BE2C (cell line): ENCODE results near the gene EEF1AKMT3. TPM values are rescaled to one million over a fixed set of nuclear protein-coding genes. Genes with fewer than 3 reads are reported as not detected.

Experiments used
- DNase-seq: peaks from one replicate; pipeline ENCODE4 v3.0.0-alpha.2; 2020
- H3K27me3 ChIP-seq: fragments of 250-450 bp; sonication (Bioruptor Pico); 2 replicates; pipeline ENCODE4 v1.5.1; 2020; ENCODE audit warnings: mild to moderate bottlenecking
- H3K36me3 ChIP-seq: fragments of 250-450 bp; sonication (Bioruptor Pico); 2 replicates; pipeline ENCODE4 v1.5.1; 2020; ENCODE audit warnings: mild to moderate bottlenecking
- H3K4me1 ChIP-seq: fragments of 250-450 bp; sonication (Bioruptor Pico); 2 replicates; pipeline ENCODE4 v1.5.1; 2020
- H3K4me3 ChIP-seq: 2 replicates; pipeline ENCODE4 v1.5.1; 2011; ENCODE audit warnings: low read depth, low read length
- H3K9me3 ChIP-seq: fragments of 250-450 bp; sonication (Bioruptor Pico); 2 replicates; pipeline ENCODE4 v1.5.1; 2020
- CTCF ChIP-seq: IDR thresholded peaks from 2 replicates; pipeline ENCODE4 v1.5.1; 2012; ENCODE audit warnings: mild to moderate bottlenecking, low read depth, low read length
- polyA plus RNA-seq: library from polyadenylated mRNA; unstranded; fragments of >200 nt; gene quantifications from one replicate; pipeline ENCODE4 v1.2.1, GENCODE V29; 2012; ENCODE audit warnings: low read depth, missing spikeins; ENCODE audit not compliant: insufficient read length, insufficient read depth

EEF1AKMT3 gene
- polyA plus RNA-seq = 7.0 TPM

GRCh38 chr12:57772429-57773322 lies at the start of gene EEF1AKMT3:
Gene EEF1AKMT3 (plus strand): TSS chr12:57772614. CDS start chr12:57772725, 111 bp downstream.
- H3K4me1 ChIP-seq = no peaks in the 10 kb centered on the region
- peaks cover 24% of the 10 kb centered on the region for H3K36me3 ChIP-seq
- H3K27me3 ChIP-seq = no peaks in the 10 kb centered on the region
- no peaks in the 10 kb centered on the region for H3K9me3 ChIP-seq
- peak; percentile 71 for DNase-seq
- peak within 1 kb of the TSS; percentile 96 for H3K4me3 ChIP-seq
- TF ChIP-seq CTCF = no peak

- DNase-seq = no peak
- Histone ChIP-seq H3K4me1 (peaks cover 2% of the 10 kb centered on the region; the same call in 1 of the 2 replicates), H3K36me3 (peaks cover 9% of the 10 kb centered on the region), H3K4me3 (no peak overlapping the region), H3K9me3 (no peaks in the 10 kb centered on the region), H3K27me3 (no peaks in the 10 kb centered on the region)
- no peak for TF ChIP-seq CTCF
These were observed 49.4 kb upstream of the EEF1AKMT3 start for GRCh38 chr12:57722716-57723629.

GRCh38 chr12:57723630-57723962 lies 48.8 kb upstream of the EEF1AKMT3 start:
- no peak for DNase-seq

GRCh38 chr12:57724003-57724935 lies 48.1 kb upstream of the EEF1AKMT3 start:
- DNase-seq = no peak
- Histone ChIP-seq H3K4me3 (no peak overlapping the region), H3K9me3 (no peaks in the 10 kb centered on the region), H3K4me1 (peaks cover 2% of the 10 kb centered on the region; the same call in 1 of the 2 replicates), H3K36me3 (no peaks in the 10 kb centered on the region), H3K27me3 (no peaks in the 10 kb centered on the region)
- no peak for TF ChIP-seq CTCF

More at GRCh38 chr12:57723630-57723962, 48.8 kb upstream of the EEF1AKMT3 start:
- no peak for TF ChIP-seq CTCF
- H3K36me3 ChIP-seq = peaks cover 3% of the 10 kb centered on the region
- no peaks in the 10 kb centered on the region for H3K27me3 ChIP-seq
- no peak overlapping the region for H3K4me3 ChIP-seq
- H3K9me3 ChIP-seq = no peaks in the 10 kb centered on the region
- peaks cover 2% of the 10 kb centered on the region; the same call in 1 of the 2 replicates for H3K4me1 ChIP-seq

- no peak for DNase-seq
- H3K36me3 ChIP-seq = no peaks in the 10 kb centered on the region
- no peak for TF ChIP-seq CTCF
- H3K9me3 ChIP-seq = no peaks in the 10 kb centered on the region
- no peak overlapping the region for H3K4me3 ChIP-seq
- H3K27me3 ChIP-seq = no peaks in the 10 kb centered on the region
- H3K4me1 ChIP-seq = peaks cover 2% of the 10 kb centered on the region; the same call in 1 of the 2 replicates
These were observed 47.3 kb upstream of the EEF1AKMT3 start for GRCh38 chr12:57724936-57725740.
